PFSK-1 (cell line): ENCODE data around the gene SERINC5.

ENCODE experiments used
- FOXP2 ChIP-seq: optimal IDR thresholded peaks from 2 replicates; pipeline ENCODE3; 2011; ENCODE audit warnings: borderline replicate concordance, control low read depth, inconsistent platforms; ENCODE audit not compliant: insufficient read depth; ENCODE audit errors: extremely low read length, extremely low read depth
- POLR2AphosphoS5 ChIP-seq: IDR thresholded peaks from 2 replicates; pipeline ENCODE4 v1.6.1; 2012; ENCODE audit warnings: low read depth, mild to moderate bottlenecking, control low read depth, low read length, moderate library complexity
- REST ChIP-seq, 2 experiments: IDR thresholded peaks; 2 replicates each; pipeline versions ENCODE4 v1.6.1 to v1.8.0; 2011 to 2012; ENCODE audit warnings: low read depth in 2 of 2, low read length in 2 of 2, control low read depth in 1 of 2, inconsistent platforms in 1 of 2, mild to moderate bottlenecking in 1 of 2, moderate library complexity in 1 of 2; ENCODE audit not compliant: insufficient read depth in 1 of 2
- SIN3A ChIP-seq: IDR thresholded peaks from 2 replicates; pipeline ENCODE4 v1.6.1; 2012; ENCODE audit warnings: mild to moderate bottlenecking, low read length, moderate library complexity, borderline replicate concordance; ENCODE audit not compliant: insufficient read depth
- TAF1 ChIP-seq: IDR thresholded peaks from 2 replicates; pipeline ENCODE4 v1.6.1; 2012; ENCODE audit warnings: low read length, control low read depth, borderline replicate concordance; ENCODE audit not compliant: insufficient read depth

The SERINC5 gene

DNA sequence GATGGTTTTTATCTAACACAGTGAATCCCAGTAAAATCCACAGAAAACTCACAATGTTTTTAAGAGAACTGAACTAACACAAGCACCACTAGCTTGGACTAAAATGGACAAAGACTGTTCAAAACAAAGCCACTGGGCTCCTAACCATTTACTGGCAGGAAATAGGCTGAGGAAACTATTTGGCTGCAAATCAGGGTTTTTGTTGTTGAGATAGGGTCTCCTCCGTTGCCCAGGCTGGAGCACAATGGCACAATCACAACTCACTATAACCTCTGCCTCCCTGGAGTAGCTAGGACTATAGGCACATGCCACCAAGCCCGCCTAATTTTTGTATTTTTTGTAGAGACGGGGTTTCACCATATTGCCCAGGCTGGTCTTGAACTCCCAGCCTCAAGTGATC, 121.0 kb downstream of the SERINC5 start:
- TF ChIP-seq POLR2AphosphoS5 (no peak), REST (IDR thresholded peaks at IDR 0.05; ENCODE audit: insufficient read depth in 1 of 2, low read depth in 2 of 2, low read length in 2 of 2) (no peak), FOXP2 (no peak), SIN3A (no peak), TAF1 (no peak)

DNA sequence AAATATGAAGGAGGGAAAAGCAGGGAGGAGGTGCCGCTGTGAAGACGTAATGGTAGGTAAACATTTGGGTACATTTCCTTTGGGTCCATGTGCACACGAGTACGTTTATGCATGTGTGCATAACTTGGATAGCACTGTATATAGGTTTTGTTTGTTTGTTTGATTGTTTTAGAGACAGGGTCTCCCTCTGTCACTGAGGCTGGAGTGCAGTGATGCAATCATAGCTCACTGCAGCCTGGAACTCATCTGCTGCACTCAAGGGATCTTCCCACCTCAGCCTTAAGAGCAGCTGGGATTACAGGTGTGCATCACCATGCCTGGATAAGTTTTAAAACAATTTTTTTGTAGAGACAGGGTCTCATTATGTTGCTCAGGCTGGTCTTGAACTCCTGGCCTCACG, 126.7 kb downstream of the SERINC5 start:
- TF ChIP-seq SIN3A (no peak), TAF1 (no peak), FOXP2 (no peak), POLR2AphosphoS5 (no peak), REST (IDR thresholded peaks at IDR 0.05; ENCODE audit: insufficient read depth in 1 of 2, low read depth in 2 of 2, low read length in 2 of 2) (no peak)

- no peak for TF ChIP-seq TAF1
- no peak for TF ChIP-seq REST (IDR thresholded peaks at IDR 0.05; ENCODE audit: insufficient read depth in 1 of 2, low read depth in 2 of 2, low read length in 2 of 2)
- TF ChIP-seq FOXP2 = no peak
- no peak for TF ChIP-seq SIN3A
- TF ChIP-seq POLR2AphosphoS5 = no peak
These were observed 127.7 kb downstream of the SERINC5 start for GRCh38 chr5:80128141-80128540.

- no peak for TF ChIP-seq REST (IDR thresholded peaks at IDR 0.05; ENCODE audit: insufficient read depth in 1 of 2, low read depth in 2 of 2, low read length in 2 of 2)
- no peak for TF ChIP-seq SIN3A
- no peak for TF ChIP-seq POLR2AphosphoS5
- TF ChIP-seq FOXP2 = no peak
- TF ChIP-seq TAF1 = no peak
These were observed 128.7 kb downstream of the SERINC5 start for GRCh38 chr5:80127116-80127552.
